Mesenchymal stem cell (in vitro differentiated cells and primary cell): ENCODE data around the gene PAEP.
"Not testable (repeated sequence)": the region's sequence is repeated elsewhere in the genome, so short reads cannot be mapped to it uniquely, and the experiment has no call there.

Experiments used
- DNase-seq: peaks from one replicate; pipeline ENCODE4 v3.0.0-alpha.2; 2013
- H2AFZ ChIP-seq: one replicate; pipeline ENCODE4 v1.6.1; 2013; ENCODE audit warnings: low read depth, mild to moderate bottlenecking, control low read depth, inconsistent platforms, low read length, moderate library complexity
- H2AK5ac ChIP-seq: 2 replicates; pipeline ENCODE4 v1.6.1; 2013; ENCODE audit warnings: low read length, moderate library complexity, mild to moderate bottlenecking, inconsistent platforms; ENCODE audit not compliant: severe bottlenecking
- H2BK120ac ChIP-seq: one replicate; pipeline ENCODE4 v1.6.1; 2013; ENCODE audit warnings: low read depth, mild to moderate bottlenecking, inconsistent platforms, low read length, moderate library complexity
- H2BK12ac ChIP-seq, 2 experiments: one replicate each; pipeline ENCODE4 v1.6.1; 2013; ENCODE audit warnings: inconsistent platforms in 2 of 2, low read length in 2 of 2, mild to moderate bottlenecking in 2 of 2, moderate library complexity in 2 of 2, control low read depth in 1 of 2
- H2BK15ac ChIP-seq: one replicate; pipeline ENCODE4 v1.6.1; 2013; ENCODE audit warnings: mild to moderate bottlenecking, low read depth, inconsistent platforms; ENCODE audit not compliant: poor library complexity, severe bottlenecking
- H2BK5ac ChIP-seq: 2 replicates; pipeline ENCODE4 v1.6.1; 2013; ENCODE audit warnings: low read depth, mild to moderate bottlenecking, low read length, control low read depth, inconsistent platforms; ENCODE audit not compliant: poor library complexity, severe bottlenecking
- H3K14ac ChIP-seq, 2 experiments: one replicate each; pipeline ENCODE4 v1.6.1; 2013; ENCODE audit warnings: inconsistent platforms in 2 of 2, low read length in 2 of 2, control low read depth in 1 of 2, mild to moderate bottlenecking in 1 of 2, moderate library complexity in 1 of 2
- H3K18ac ChIP-seq, 2 experiments: one replicate each; pipeline ENCODE4 v1.6.1; 2013; ENCODE audit warnings: inconsistent platforms in 2 of 2, low read length in 2 of 2, control low read depth in 1 of 2, low read depth in 1 of 2, mild to moderate bottlenecking in 1 of 2
- H3K23ac ChIP-seq, 2 experiments: one replicate each; pipeline ENCODE4 v1.6.1; 2013; ENCODE audit warnings: inconsistent platforms in 2 of 2, low read length in 2 of 2, mild to moderate bottlenecking in 2 of 2, moderate library complexity in 2 of 2, control low read depth in 1 of 2
- H3K27ac ChIP-seq: 2 replicates; pipeline ENCODE4 v1.5.1; 2013; ENCODE audit warnings: mild to moderate bottlenecking, moderate library complexity, low read length, control low read depth, inconsistent platforms; ENCODE audit not compliant: poor library complexity, severe bottlenecking
- H3K27me3 ChIP-seq, 2 experiments: 2 replicates each; pipeline versions ENCODE4 v1.6.1 to v1.7.0; 2013; ENCODE audit warnings: low read length in 2 of 2, mild to moderate bottlenecking in 2 of 2, moderate library complexity in 2 of 2, control low read depth in 1 of 2, inconsistent platforms in 1 of 2; ENCODE audit not compliant: control insufficient read depth in 1 of 2, insufficient read depth in 1 of 2
- H3K36me3 ChIP-seq, 2 experiments: 2 replicates each; pipeline versions ENCODE4 v1.6.1 to v1.7.0; 2013; ENCODE audit warnings: low read length in 2 of 2, control low read depth in 1 of 2, inconsistent platforms in 1 of 2, low read depth in 1 of 2, mild to moderate bottlenecking in 1 of 2; ENCODE audit not compliant: insufficient read depth in 2 of 2, control insufficient read depth in 1 of 2
- H3K4ac ChIP-seq, 2 experiments: one replicate each; pipeline ENCODE4 v1.6.1; 2013; ENCODE audit warnings: inconsistent platforms in 2 of 2, low read length in 2 of 2, mild to moderate bottlenecking in 2 of 2, moderate library complexity in 2 of 2, control low read depth in 1 of 2, low read depth in 1 of 2
- H3K4me1 ChIP-seq: 2 replicates; pipeline ENCODE4 v1.6.1; 2013; ENCODE audit warnings: low read depth, low read length, control low read depth; ENCODE audit not compliant: control insufficient read depth, insufficient read depth
- H3K4me2 ChIP-seq: 2 replicates; pipeline ENCODE4 v1.6.1; 2013; ENCODE audit warnings: low read length, mild to moderate bottlenecking, inconsistent platforms; ENCODE audit not compliant: poor library complexity, severe bottlenecking
- H3K4me3 ChIP-seq, 2 experiments: 2 replicates each; pipeline versions ENCODE4 v1.5.1 to v1.7.0; 2013; ENCODE audit warnings: low read length in 2 of 2, mild to moderate bottlenecking in 2 of 2, control low read depth in 1 of 2, low read depth in 1 of 2; ENCODE audit not compliant: insufficient read depth in 1 of 2
- H3K79me1 ChIP-seq: replicated peaks from 2 replicates; pipeline ENCODE4 v1.6.1; 2013; ENCODE audit warnings: mild to moderate bottlenecking, control low read depth, low read length, inconsistent platforms; ENCODE audit not compliant: poor library complexity, severe bottlenecking
- H3K9ac ChIP-seq: 2 replicates; pipeline ENCODE4 v1.7.0; 2013; ENCODE audit warnings: mild to moderate bottlenecking, low read length, moderate library complexity
- H3K9me3 ChIP-seq: 2 replicates; pipeline ENCODE4 v1.7.0; 2013; ENCODE audit warnings: mild to moderate bottlenecking, low read length; ENCODE audit not compliant: control insufficient read depth
- H4K8ac ChIP-seq: one replicate; pipeline ENCODE4 v1.6.1; 2013; ENCODE audit warnings: inconsistent platforms, mild to moderate bottlenecking, low read length, moderate library complexity
- H4K91ac ChIP-seq: one replicate; pipeline ENCODE4 v1.6.1; 2013; ENCODE audit warnings: mild to moderate bottlenecking, low read length, inconsistent platforms
- WGBS: methylation state at CpG from one replicate; pipeline ENCODE4 v1.1.7; 2013; ENCODE audit warnings: mixed read lengths; 5-methylcytosine and 5-hydroxymethylcytosine counted together

Gene PAEP

GRCh38 chr9:135528842-135529435 is 32.6 kb upstream of the PAEP start:
- not testable (repeated sequence) for H3K36me3 ChIP-seq, H3K14ac ChIP-seq

GRCh38 chr9:135530146-135530545 is 31.4 kb upstream of the PAEP start:
- Histone ChIP-seq H3K4me2 (no peak overlapping the region), H2AFZ (no peak overlapping the region), H3K9ac (no peak overlapping the region), H2BK15ac (no peak overlapping the region), H3K18ac (no peak overlapping the region), H3K9me3 (no peaks in the 10 kb centered on the region), H2BK12ac (no peak overlapping the region), H2AK5ac (no peak overlapping the region), H3K4me1 (peaks cover 3% of the 10 kb centered on the region), H3K4ac (no peak overlapping the region), H3K23ac (no peak overlapping the region), H3K79me1 (no peaks in the 10 kb centered on the region), H4K91ac (no peak overlapping the region), H3K27ac (no peak overlapping the region), H3K4me3 (no peak overlapping the region), H3K14ac (no peak overlapping the region), H4K8ac (no peak overlapping the region), H3K36me3 (no peaks in the 10 kb centered on the region), H2BK5ac (no peak overlapping the region), H2BK120ac (no peak overlapping the region), H3K27me3 (peaks cover 3 to 51% of the 10 kb centered on the region in 2 experiments)
- WGBS = 72% methylated on average over 5 of the region's 5 CpGs
- DNase-seq = no peak

More at GRCh38 chr9:135528842-135529435, 32.6 kb upstream of the PAEP start:
- not testable (repeated sequence) for H2BK12ac ChIP-seq, H3K4ac ChIP-seq, H2BK5ac ChIP-seq, H3K4me2 ChIP-seq, H3K79me1 ChIP-seq, H2AK5ac ChIP-seq, H3K4me3 ChIP-seq, DNase-seq, H3K23ac ChIP-seq, H3K9ac ChIP-seq, H3K4me1 ChIP-seq, H2AFZ ChIP-seq, H2BK15ac ChIP-seq, H4K91ac ChIP-seq, H4K8ac ChIP-seq, H2BK120ac ChIP-seq, H3K9me3 ChIP-seq, H3K18ac ChIP-seq, H3K27ac ChIP-seq
- H3K27me3 ChIP-seq = peaks cover 5 to 54% of the 10 kb centered on the region in 2 experiments
- 98% methylated on average over 8 of the region's 10 CpGs for WGBS

GRCh38 chr9:135531096-135531495 is 30.5 kb upstream of the PAEP start:
- no peak for DNase-seq
- no peak overlapping the region for H3K23ac ChIP-seq
- H3K18ac ChIP-seq = no peak overlapping the region
- no peak overlapping the region for H4K91ac ChIP-seq
- no peak overlapping the region for H2BK15ac ChIP-seq
- H3K4me2 ChIP-seq = no peak overlapping the region
- no peaks in the 10 kb centered on the region for H3K9me3 ChIP-seq
- no peak overlapping the region for H2BK120ac ChIP-seq
- no peak overlapping the region for H3K4me3 ChIP-seq
- no peak overlapping the region for H2BK12ac ChIP-seq
- no peak overlapping the region for H4K8ac ChIP-seq
- H3K79me1 ChIP-seq = no peaks in the 10 kb centered on the region
- H3K14ac ChIP-seq = no peak overlapping the region
- peaks cover 0 to 47% of the 10 kb centered on the region in 2 experiments for H3K27me3 ChIP-seq
- H3K4ac ChIP-seq = no peak overlapping the region
- no peak overlapping the region for H2BK5ac ChIP-seq
- H2AFZ ChIP-seq = no peak overlapping the region
- no peak overlapping the region for H2AK5ac ChIP-seq
- no peaks in the 10 kb centered on the region for H3K36me3 ChIP-seq
- no peak overlapping the region for H3K27ac ChIP-seq
- WGBS = 88% methylated on average over 10 of the region's 10 CpGs
- H3K9ac ChIP-seq = no peak overlapping the region
- H3K4me1 ChIP-seq = peaks cover 2% of the 10 kb centered on the region

- H2AK5ac ChIP-seq = no peak overlapping the region
- DNase-seq = no peak
- H4K91ac ChIP-seq = no peak overlapping the region
- H2BK120ac ChIP-seq = no peak overlapping the region
- no peak overlapping the region for H2BK15ac ChIP-seq
- H3K4ac ChIP-seq = no peak overlapping the region
- H3K23ac ChIP-seq = no peak overlapping the region
- no peak overlapping the region for H2BK12ac ChIP-seq
- H3K79me1 ChIP-seq = no peaks in the 10 kb centered on the region
- no peaks in the 10 kb centered on the region for H3K36me3 ChIP-seq
- H3K4me1 ChIP-seq = no peaks in the 10 kb centered on the region
- whole genome bisulfite sequencing = 91% methylated on average over 3 of the region's 3 CpGs
- no peak overlapping the region for H2BK5ac ChIP-seq
- H3K4me3 ChIP-seq = no peak overlapping the region
- H3K9ac ChIP-seq = no peak overlapping the region
- no peaks in the 10 kb centered on the region for H3K9me3 ChIP-seq
- H3K4me2 ChIP-seq = no peak overlapping the region
- H4K8ac ChIP-seq = no peak overlapping the region
- no peak overlapping the region for H3K27ac ChIP-seq
- no peak overlapping the region for H3K14ac ChIP-seq
- H3K18ac ChIP-seq = no peak overlapping the region
- peaks cover 0 to 47% of the 10 kb centered on the region in 2 experiments for H3K27me3 ChIP-seq
- no peak overlapping the region for H2AFZ ChIP-seq
These were observed 28.4 kb upstream of the PAEP start for GRCh38 chr9:135533113-135533512.
